ENCODE data around the gene MAP4.

The MAP4 gene

GRCh38 chr3:47956521-47956920, 59.7 kb downstream of the MAP4 start:
- TF ChIP-seq CTCF (IDR thresholded peaks at IDR 0.05; ENCODE audit: borderline replicate concordance, control extremely low read depth, extremely low read depth, insufficient read depth, missing control alignments): no peak
- no peak for DNase-seq (ENCODE audit: low spot score)
- in situ Hi-C loops (cut with MboI; ENCODE audit: low sequenced_read_pairs, unreplicated experiment): no loop called here

DNA sequence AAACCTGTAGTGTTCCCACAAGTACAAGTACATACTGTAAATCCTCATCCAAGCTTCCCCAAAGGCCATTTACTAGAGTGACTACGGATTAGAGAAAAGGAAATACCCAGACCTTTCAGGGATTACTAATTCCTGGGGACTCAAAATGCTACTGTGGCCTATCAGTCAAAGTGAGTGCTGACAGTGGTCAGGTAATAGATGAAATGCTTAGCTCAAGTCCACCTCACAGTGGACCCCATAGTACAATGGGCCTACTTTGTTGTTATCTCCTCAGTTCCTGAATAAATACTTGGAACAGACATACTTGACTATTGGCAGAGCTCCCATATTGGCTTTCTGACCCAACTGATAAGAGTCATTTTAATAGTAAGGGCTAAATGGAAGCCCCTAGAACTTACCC, 61.6 kb downstream of the MAP4 start:
- in situ Hi-C loops (cut with MboI; ENCODE audit: low sequenced_read_pairs, unreplicated experiment): no loop called here
- no peak for TF ChIP-seq CTCF (IDR thresholded peaks at IDR 0.05; ENCODE audit: borderline replicate concordance, control extremely low read depth, extremely low read depth, insufficient read depth, missing control alignments)
- no peak for DNase-seq (ENCODE audit: low spot score)

DNA sequence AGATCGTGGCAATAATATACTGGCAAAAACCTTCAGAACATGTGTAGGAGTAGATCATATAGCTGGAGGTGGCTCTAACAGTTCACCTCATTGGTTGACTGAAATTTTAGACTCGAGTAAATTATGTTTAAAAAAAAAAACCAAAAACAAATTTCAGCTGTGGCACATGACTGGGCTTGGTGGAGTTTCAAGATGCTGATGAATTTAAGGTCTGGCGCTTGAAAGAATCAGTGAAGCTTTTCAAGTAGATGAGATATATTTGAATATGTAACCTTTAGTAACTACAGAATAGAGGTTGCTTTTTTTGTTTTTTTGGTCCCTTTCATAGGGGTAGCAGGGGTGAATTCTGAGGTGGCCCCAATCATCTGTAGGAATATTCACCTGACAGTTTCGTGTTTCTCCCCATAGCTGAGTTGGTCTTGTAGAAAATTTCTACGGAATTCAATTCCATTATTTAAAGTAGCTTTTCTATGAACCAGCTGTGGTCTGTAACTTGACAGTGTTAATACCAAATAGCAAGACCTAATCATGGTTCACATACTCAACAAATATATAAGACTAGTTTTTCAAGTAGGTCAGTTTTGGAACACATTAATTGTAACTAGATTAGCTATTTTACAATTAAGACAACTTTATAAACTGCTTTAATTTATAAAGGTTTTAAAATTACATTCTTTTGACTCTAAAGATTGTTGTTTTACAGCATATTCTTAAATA, 65.6 kb downstream of the MAP4 start:
- in situ Hi-C loops (cut with MboI; ENCODE audit: low sequenced_read_pairs, unreplicated experiment): no loop called here
- no peak for TF ChIP-seq CTCF (IDR thresholded peaks at IDR 0.05; ENCODE audit: borderline replicate concordance, control extremely low read depth, extremely low read depth, insufficient read depth, missing control alignments)
- no peak for DNase-seq (ENCODE audit: low spot score)

DNA sequence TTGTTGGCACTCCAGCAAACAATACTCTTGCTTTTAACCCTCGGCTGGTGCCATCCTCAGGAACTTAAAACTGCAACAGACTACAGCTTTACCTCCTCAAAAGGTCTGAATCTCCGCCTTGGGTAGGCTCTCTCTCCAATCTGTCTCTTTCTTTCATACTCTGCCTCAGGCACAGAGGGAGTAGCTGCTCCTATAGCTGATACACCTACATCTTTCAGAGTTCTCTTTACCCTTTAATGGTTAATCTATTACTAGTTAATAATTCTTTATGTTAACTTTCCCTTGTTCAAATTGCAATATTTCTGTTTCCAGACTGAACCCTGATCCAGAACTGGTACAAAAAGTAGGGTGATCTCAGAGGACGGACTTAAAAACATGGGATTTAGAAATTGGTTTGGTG, 66.2 kb downstream of the MAP4 start:
- in situ Hi-C loops (cut with MboI; ENCODE audit: low sequenced_read_pairs, unreplicated experiment): no loop called here
- DNase-seq (ENCODE audit: low spot score): no peak
- TF ChIP-seq CTCF (IDR thresholded peaks at IDR 0.05; ENCODE audit: borderline replicate concordance, control extremely low read depth, extremely low read depth, insufficient read depth, missing control alignments): no peak

GRCh38 chr3:47940232-47940631, 76.0 kb downstream of the MAP4 start:
- no peak for DNase-seq (ENCODE audit: low spot score)
- TF ChIP-seq CTCF (IDR thresholded peaks at IDR 0.05; ENCODE audit: borderline replicate concordance, control extremely low read depth, extremely low read depth, insufficient read depth, missing control alignments): no peak
- in situ Hi-C loops (cut with MboI; ENCODE audit: low sequenced_read_pairs, unreplicated experiment): no loop called here

GRCh38 chr3:47932421-47932820, 83.8 kb downstream of the MAP4 start:
- no peak for TF ChIP-seq CTCF (IDR thresholded peaks at IDR 0.05; ENCODE audit: borderline replicate concordance, control extremely low read depth, extremely low read depth, insufficient read depth, missing control alignments)
- DNase-seq (ENCODE audit: low spot score): no peak
- in situ Hi-C loops (cut with MboI; ENCODE audit: low sequenced_read_pairs, unreplicated experiment): no loop called here
